ENCODE results near the gene RBL2. TPM values are rescaled to one million over a fixed set of nuclear protein-coding genes. Genes with fewer than 3 reads are reported as not detected.
A peak's percentile ranks its signal among the peaks of the same experiment; 100 is the strongest.

Gene RBL2
- polyA plus RNA-seq, 1 donor from 2014 or later = 146 TPM

GRCh38 chr16:53430363-53430762 is 3.9 kb upstream of the RBL2 start:
- H3K4me2 ChIP-seq (ENCODE audit: low read length) = no peak overlapping the region
- no peak overlapping the region for H3K4me3 ChIP-seq (ENCODE audit: low read length)
- no peak overlapping the region for H3K27ac ChIP-seq (ENCODE audit: low read length)
- no peaks in the 10 kb centered on the region for H4K20me1 ChIP-seq (ENCODE audit: insufficient read depth)
- H3F3A ChIP-seq (ENCODE audit: insufficient read depth, low read length, poor library complexity, severe bottlenecking) = no peaks in the 10 kb centered on the region
- H3K27me3 ChIP-seq (ENCODE audit: insufficient read depth, low read depth, low read length) = no peaks in the 10 kb centered on the region
- no peaks in the 10 kb centered on the region for H3K9me2 ChIP-seq (ENCODE audit: insufficient read depth, low read length)
- H3K36me3 ChIP-seq (ENCODE audit: insufficient read depth, low read length) = no peaks in the 10 kb centered on the region
- no peak overlapping the region for H2AFZ ChIP-seq (ENCODE audit: low read depth, low read length)
- no peak overlapping the region for H3K9ac ChIP-seq (ENCODE audit: low read length)
- TF ChIP-seq RAD21 (conservative IDR thresholded peaks at IDR 0.05) (no peak), CTCF (IDR thresholded peaks at IDR 0.05; ENCODE audit: poor library complexity, severe bottlenecking) (no peak), TAF1 (IDR thresholded peaks at IDR 0.05; ENCODE audit: low read depth) (no peak), POLR2AphosphoS5 (IDR thresholded peaks at IDR 0.05) (no peak), EP300 (conservative IDR thresholded peaks at IDR 0.05; ENCODE audit: poor library complexity, severe bottlenecking) (no peak), MXI1 (conservative IDR thresholded peaks at IDR 0.05; ENCODE audit: poor library complexity, severe bottlenecking) (no peak), REST (IDR thresholded peaks at IDR 0.05; ENCODE audit: borderline replicate concordance) (no peak), SMC3 (conservative IDR thresholded peaks at IDR 0.05; ENCODE audit: poor library complexity) (no peak), EZH2 (IDR thresholded peaks at IDR 0.05; ENCODE audit: borderline replicate concordance, insufficient read depth, low read length, poor library complexity, severe bottlenecking) (no peak)
- H3K9me3 ChIP-seq (ENCODE audit: low read length) = no peaks in the 10 kb centered on the region
- H3K79me2 ChIP-seq (replicated peaks; ENCODE audit: insufficient read depth, low read length) = peaks cover 4% of the 10 kb centered on the region

GRCh38 chr16:53433509-53433908 is 762 bp upstream of the RBL2 start:
- H3K4me2 ChIP-seq (ENCODE audit: low read length) = no peak overlapping the region
- H3K27ac ChIP-seq (ENCODE audit: low read length) = no peak overlapping the region
- H3K4me3 ChIP-seq (ENCODE audit: low read length) = no peak overlapping the region

More at GRCh38 chr16:53433509-53433908, 762 bp upstream of the RBL2 start:
- H4K20me1 ChIP-seq (ENCODE audit: insufficient read depth) = no peaks in the 10 kb centered on the region
- H3K9me3 ChIP-seq (ENCODE audit: low read length) = no peaks in the 10 kb centered on the region
- H3K27me3 ChIP-seq (ENCODE audit: insufficient read depth, low read depth, low read length) = no peaks in the 10 kb centered on the region
- no peak overlapping the region for H3K9ac ChIP-seq (ENCODE audit: low read length)
- H3F3A ChIP-seq (ENCODE audit: insufficient read depth, low read length, poor library complexity, severe bottlenecking) = no peaks in the 10 kb centered on the region
- H2AFZ ChIP-seq (ENCODE audit: low read depth, low read length) = peak overlapping the region; percentile 40
- no peaks in the 10 kb centered on the region for H3K9me2 ChIP-seq (ENCODE audit: insufficient read depth, low read length)
- no peaks in the 10 kb centered on the region for H3K36me3 ChIP-seq (ENCODE audit: insufficient read depth, low read length)
- TF ChIP-seq POLR2AphosphoS5 (IDR thresholded peaks at IDR 0.05) (no peak), CTCF (IDR thresholded peaks at IDR 0.05; ENCODE audit: poor library complexity, severe bottlenecking) (no peak), TAF1 (IDR thresholded peaks at IDR 0.05; ENCODE audit: low read depth) (no peak), EZH2 (IDR thresholded peaks at IDR 0.05; ENCODE audit: borderline replicate concordance, insufficient read depth, low read length, poor library complexity, severe bottlenecking) (no peak)
- H3K79me2 ChIP-seq (replicated peaks; ENCODE audit: insufficient read depth, low read length) = peaks cover 31% of the 10 kb centered on the region

Measured in neural cell (in vitro differentiated cells).